HEK293T (cell line): ENCODE data around the gene CPA3.

Source experiments
- CTCF ChIA-PET: fragments of 350-600 bp; formaldehyde crosslinking; extraction: SDS; loops from one replicate; lab custom pipeline; 2021; ENCODE audit warnings: antibody characterized with exemption, inconsistent platforms; lab: Yijun Ruan, JAX
- POLR2A ChIA-PET: fragments of 350-600 bp; formaldehyde crosslinking; extraction: SDS; loops from one replicate; lab custom pipeline; 2020; ENCODE audit warnings: antibody characterized with exemption, inconsistent platforms; lab: Yijun Ruan, JAX
- DNase-seq: peaks from one replicate; pipeline ENCODE4 v3.0.0; 2012; ENCODE audit warnings: mixed read lengths; ENCODE audit errors: extremely low spot score
- ARNT ChIP-seq: fragments of 450-650 bp; IDR thresholded peaks from 2 replicates; pipeline ENCODE4 v1.6.1; 2017; ENCODE audit warnings: mild to moderate bottlenecking
- BHLHE40 ChIP-seq: fragments of 450-650 bp; IDR thresholded peaks from 2 replicates; pipeline ENCODE4 v1.6.1; 2016; ENCODE audit warnings: mild to moderate bottlenecking, moderate library complexity, borderline replicate concordance
- CTBP1 ChIP-seq: fragments of 450-650 bp; IDR thresholded peaks from 2 replicates; pipeline ENCODE4 v1.6.1; 2016; ENCODE audit warnings: borderline replicate concordance
- ELF4 ChIP-seq: fragments of 450-650 bp; IDR thresholded peaks from 2 replicates; pipeline ENCODE4 v1.6.1; 2017; ENCODE audit warnings: antibody characterized with exemption
- FOXA1 ChIP-seq: fragments of 450-650 bp; IDR thresholded peaks from 2 replicates; pipeline ENCODE4 v1.6.1; 2016; ENCODE audit warnings: mild to moderate bottlenecking
- FOXK2 ChIP-seq: fragments of 450-650 bp; IDR thresholded peaks from 2 replicates; pipeline ENCODE4 v1.6.1; 2016; ENCODE audit warnings: mild to moderate bottlenecking
- FOXM1 ChIP-seq: fragments of 450-650 bp; IDR thresholded peaks from 2 replicates; pipeline ENCODE4 v1.6.1; 2017; ENCODE audit warnings: mild to moderate bottlenecking, borderline replicate concordance
- HDGF ChIP-seq: fragments of 450-650 bp; IDR thresholded peaks from 2 replicates; pipeline ENCODE4 v1.6.1; 2017; ENCODE audit warnings: antibody characterized with exemption, borderline replicate concordance
- L3MBTL2 ChIP-seq: fragments of 450-650 bp; conservative IDR thresholded peaks from 2 replicates; pipeline ENCODE4 v1.6.1; 2016; ENCODE audit warnings: mild to moderate bottlenecking
- LEF1 ChIP-seq: fragments of 450-650 bp; IDR thresholded peaks from 2 replicates; pipeline ENCODE4 v1.6.1; 2017; ENCODE audit warnings: mild to moderate bottlenecking, borderline replicate concordance
- NFRKB ChIP-seq: fragments of 450-650 bp; IDR thresholded peaks from 2 replicates; pipeline ENCODE4 v1.6.1; 2016; ENCODE audit warnings: mild to moderate bottlenecking, moderate library complexity
- SP1 ChIP-seq: fragments of 450-650 bp; IDR thresholded peaks from 2 replicates; pipeline ENCODE4 v1.6.1; 2017
- SUZ12 ChIP-seq: fragments of 450-650 bp; IDR thresholded peaks from 2 replicates; pipeline ENCODE4 v1.6.1; 2016; ENCODE audit warnings: mild to moderate bottlenecking
- TARDBP ChIP-seq: fragments of 450-650 bp; IDR thresholded peaks from 2 replicates; pipeline ENCODE4 v1.6.1; 2016
- ZNF384 ChIP-seq: fragments of 450-650 bp; IDR thresholded peaks from 2 replicates; pipeline ENCODE4 v1.6.1; 2016
- TF ChIP-seq, protein P1 (sequence below): fragments of 450-650 bp; IDR thresholded peaks from 2 replicates; pipeline ENCODE4 v1.6.1; 2016

CPA3 gene

DNA sequence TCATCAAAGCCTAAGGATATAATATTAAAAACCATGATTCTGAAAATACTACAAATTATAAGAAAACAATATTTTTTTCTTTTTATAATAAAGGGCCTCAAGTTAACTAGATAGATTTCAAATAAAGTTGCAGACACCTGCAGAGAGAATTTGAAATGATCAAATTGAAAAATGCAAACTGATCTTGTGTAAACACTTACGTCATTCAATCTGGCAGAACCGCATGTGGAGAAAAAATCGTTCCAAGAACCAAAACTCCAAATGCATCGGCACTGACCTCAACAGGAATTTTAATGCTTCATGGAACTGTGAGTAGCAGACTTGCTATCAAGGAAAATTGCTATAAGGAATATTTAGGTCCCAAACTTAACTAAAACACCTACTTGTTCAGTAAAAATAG, 17.2 kb downstream of the CPA3 start:
- CTCF ChIA-PET, result no interaction called here
- no peak for DNase-seq
- POLR2A ChIA-PET, result no interaction called here
- TF ChIP-seq FOXA1 (0 out of 2 replicates have a peak, but pooled peaks have one; percentile 21), CTBP1 (no peak), SUZ12 (no peak)

DNA sequence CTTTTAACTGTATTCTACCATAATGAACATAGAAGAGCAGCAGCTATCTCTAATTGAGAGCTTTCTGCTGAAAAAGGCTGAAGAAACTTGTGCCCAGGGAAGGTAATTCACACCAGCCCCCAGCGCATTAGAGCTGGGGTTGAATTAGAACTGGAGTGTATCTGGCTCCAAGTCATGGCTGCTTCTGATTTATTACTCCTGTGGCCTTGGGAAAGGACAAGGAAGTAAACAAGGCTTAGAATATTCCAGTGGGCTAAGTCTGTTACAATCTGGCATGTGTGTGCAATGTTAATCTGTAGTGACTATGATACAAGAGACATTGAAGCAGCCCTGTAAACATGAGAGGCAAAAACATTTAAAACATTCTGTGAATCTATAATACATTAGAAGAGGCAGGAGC, 18.1 kb downstream of the CPA3 start:
- CTCF ChIA-PET, result no interaction called here
- no peak for TF ChIP-seq L3MBTL2
- TF ChIP-seq LEF1, result no peak
- TF ChIP-seq SUZ12, result no peak
- no peak for TF ChIP-seq ARNT
- TF ChIP-seq NFRKB, result no peak

DNA sequence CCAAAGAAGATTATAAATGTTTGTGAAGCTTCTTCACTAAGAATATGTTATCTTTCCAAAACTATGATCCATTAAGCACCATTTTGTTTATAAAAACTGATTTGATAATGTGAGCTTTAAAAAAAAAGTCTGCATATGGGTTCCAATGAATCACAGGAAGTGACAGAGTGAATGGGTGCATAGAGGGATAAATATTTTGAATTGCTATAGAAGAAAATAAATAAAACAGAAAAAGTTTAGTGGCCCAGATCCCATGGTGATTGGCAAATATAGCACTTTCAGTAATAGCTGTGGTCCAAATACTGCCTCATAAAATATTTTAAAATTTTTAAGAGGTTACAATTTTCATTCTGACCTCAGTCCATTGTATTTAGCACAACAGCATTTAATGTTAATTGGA, 19.2 kb downstream of the CPA3 start:
- POLR2A ChIA-PET, result no interaction called here
- CTCF ChIA-PET, result no interaction called here
- DNase-seq, result no peak
- TF ChIP-seq ELF4 (no peak), FOXM1 (no peak), LEF1 (no peak), SP1 (no peak), CTBP1 (no peak), NFRKB (no peak), SUZ12 (no peak), ARNT (no peak), ZNF384 (no peak), L3MBTL2 (no peak), FOXA1 (no peak), TARDBP (no peak), FOXK2 (no peak), HDGF (no peak)
- TF ChIP-seq, protein P1, sequence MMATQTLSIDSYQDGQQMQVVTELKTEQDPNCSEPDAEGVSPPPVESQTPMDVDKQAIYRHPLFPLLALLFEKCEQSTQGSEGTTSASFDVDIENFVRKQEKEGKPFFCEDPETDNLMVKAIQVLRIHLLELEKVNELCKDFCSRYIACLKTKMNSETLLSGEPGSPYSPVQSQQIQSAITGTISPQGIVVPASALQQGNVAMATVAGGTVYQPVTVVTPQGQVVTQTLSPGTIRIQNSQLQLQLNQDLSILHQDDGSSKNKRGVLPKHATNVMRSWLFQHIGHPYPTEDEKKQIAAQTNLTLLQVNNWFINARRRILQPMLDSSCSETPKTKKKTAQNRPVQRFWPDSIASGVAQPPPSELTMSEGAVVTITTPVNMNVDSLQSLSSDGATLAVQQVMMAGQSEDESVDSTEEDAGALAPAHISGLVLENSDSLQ, result no peak

More for the DNA sequence above, 18.1 kb downstream of the CPA3 start:
- POLR2A ChIA-PET, result no interaction called here
- DNase-seq, result no peak

DNA sequence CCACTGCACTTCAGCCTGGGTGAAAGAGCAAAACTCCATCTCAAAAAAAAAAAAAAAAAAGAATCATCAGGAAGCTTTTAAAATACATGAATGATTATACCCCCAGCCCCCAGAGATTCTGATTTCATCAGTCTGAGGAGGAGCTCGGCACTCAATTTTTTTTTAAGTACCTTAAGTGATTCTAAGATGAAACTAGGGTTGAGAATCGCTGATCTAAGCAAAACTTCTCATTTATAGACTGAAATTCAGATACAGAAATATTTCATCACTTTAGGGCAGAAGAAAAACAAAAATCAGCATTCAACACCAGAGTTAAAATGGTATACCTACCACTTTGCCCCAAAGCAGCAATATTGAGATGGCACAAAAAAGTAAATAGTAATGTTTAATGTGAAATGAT, 24.7 kb downstream of the CPA3 start:
- ChIA-PET CTCF (interaction anchor here (0.9 kb wide), 1 partner anchor 9 kb away, joined by 7 read pairs; no protein-coding TSS in a partner anchor), POLR2A (no interaction called here)
- DNase-seq, result no peak
- TF ChIP-seq L3MBTL2 (no peak), SUZ12 (no peak), ARNT (no peak)

DNA sequence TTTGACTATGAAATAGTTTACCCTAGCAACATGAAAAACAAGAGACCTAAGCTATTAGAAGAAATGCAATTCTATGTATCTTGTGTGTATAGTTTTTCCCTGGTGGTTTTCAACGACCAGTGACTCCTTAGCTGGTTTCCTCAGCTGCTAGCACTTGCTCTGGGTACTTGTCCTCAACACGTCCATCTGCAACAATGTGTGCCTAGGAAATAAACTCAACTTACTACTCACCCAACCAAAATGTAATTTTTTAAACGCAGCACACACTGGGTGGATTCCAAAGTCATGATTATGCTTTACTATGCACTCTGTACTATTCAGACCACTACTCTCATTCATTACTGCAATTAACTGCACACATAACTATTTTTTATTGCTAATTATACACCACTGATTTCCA, 31.0 kb downstream of the CPA3 start:
- POLR2A ChIA-PET, result no interaction called here
- CTCF ChIA-PET, result no interaction called here
- TF ChIP-seq BHLHE40 (no peak), FOXK2 (no peak), ZNF384 (no peak), CTBP1 (no peak), FOXA1 (no peak), SP1 (no peak), TARDBP (no peak), SUZ12 (no peak), ARNT (no peak), LEF1 (no peak), ELF4 (no peak), L3MBTL2 (no peak), FOXM1 (no peak), NFRKB (no peak), HDGF (no peak)
- TF ChIP-seq, protein P1, result no peak

DNA sequence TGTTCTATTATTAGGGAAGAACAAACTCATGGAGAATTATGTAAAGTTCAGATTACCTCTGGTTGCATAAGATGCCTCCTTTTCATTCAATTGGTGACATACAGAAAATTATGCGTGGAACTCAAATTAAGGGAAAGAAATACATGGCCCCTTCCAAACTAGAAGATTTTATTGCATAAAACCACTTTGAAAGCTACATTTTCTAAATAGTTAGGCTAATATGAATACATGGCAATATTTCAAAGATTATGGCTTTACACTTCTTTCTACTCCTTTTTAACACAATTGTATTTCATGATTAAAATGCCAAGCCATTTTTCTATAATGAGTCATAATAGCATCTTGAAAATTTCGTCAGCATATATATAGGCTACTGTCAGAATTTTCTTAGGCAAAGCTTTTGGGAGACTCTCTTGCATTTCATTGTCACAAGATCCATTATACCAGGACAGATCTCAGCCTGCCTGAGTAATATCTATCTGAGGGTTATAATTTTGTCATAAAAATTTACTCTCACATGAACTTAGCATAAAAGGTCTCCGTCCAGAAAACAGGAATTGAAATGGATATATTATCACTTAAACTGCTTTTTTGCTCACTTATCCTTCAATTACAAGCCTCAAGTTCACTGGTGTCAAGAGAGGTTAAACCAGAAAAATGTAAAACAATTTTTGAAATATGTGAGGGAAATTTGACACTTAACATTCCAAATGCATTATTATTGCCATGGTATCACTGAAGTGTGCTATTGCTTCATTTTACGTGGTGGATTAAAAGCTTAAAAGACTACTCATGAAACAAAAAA, 37.1 kb downstream of the CPA3 start:
- no peak for DNase-seq
- TF ChIP-seq ARNT (no peak), FOXA1 (no peak)
- ChIA-PET POLR2A (no interaction called here), CTCF (no interaction called here)

More for the DNA sequence above, 31.0 kb downstream of the CPA3 start:
- DNase-seq, result no peak

DNA sequence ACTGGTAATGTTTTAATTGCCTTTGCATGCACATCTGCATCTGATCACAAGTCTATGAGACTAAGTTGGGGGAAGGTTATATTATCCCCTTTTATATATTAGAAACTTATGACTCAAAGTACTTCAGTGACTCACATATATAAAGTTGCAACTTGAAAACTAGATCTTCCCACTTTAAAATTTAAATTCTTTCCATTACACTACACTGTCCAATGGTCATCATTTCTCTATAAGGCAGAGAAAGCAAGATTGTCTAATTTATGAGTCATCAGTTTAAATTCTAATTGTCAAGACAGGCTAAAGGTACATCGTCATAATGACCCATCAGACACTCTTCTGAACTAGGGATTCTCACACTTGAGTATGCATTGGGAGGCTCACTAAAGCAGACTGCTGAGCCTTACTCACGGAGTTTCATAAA, 37.9 kb downstream of the CPA3 start:
- ChIA-PET CTCF (no interaction called here), POLR2A (no interaction called here)

More for the DNA sequence above, 37.9 kb downstream of the CPA3 start:
- TF ChIP-seq FOXK2 (no peak), L3MBTL2 (no peak), CTBP1 (no peak), BHLHE40 (no peak), LEF1 (no peak), HDGF (no peak), FOXA1 (no peak), ZNF384 (no peak), NFRKB (no peak), FOXM1 (no peak), ELF4 (no peak), TARDBP (no peak), SP1 (no peak)
- TF ChIP-seq, protein P1, result no peak
- no peak for DNase-seq
